Endothelial cell of umbilical vein (primary cell): ENCODE data around the gene MYOM3. TPM values are rescaled to one million over a fixed set of nuclear protein-coding genes. Genes with fewer than 3 reads are reported as not detected.

ENCODE experiments used
- BruUV-seq: library from RNA; stranded (reverse); fragments of 400-500 nt; replicated peaks from 2 replicates; lab custom pipeline; 2021; lab: Mats Ljungman, UMichigan
- CTCF ChIA-PET: fragments of 300-600, 350-600 bp; sonication (Branson Sonifier 250); formaldehyde crosslinking; loops from one replicate; lab custom pipeline; 2021; ENCODE audit warnings: antibody characterized with exemption, inconsistent platforms; lab: Charles Lee
- POLR2A ChIA-PET: fragments of 300-600, 350-600 bp; sonication (Branson Sonifier 250); formaldehyde crosslinking; loops from one replicate; lab custom pipeline; 2021; ENCODE audit warnings: antibody characterized with exemption, inconsistent platforms; lab: Charles Lee
- DNase-seq: peaks from one replicate; pipeline ENCODE4 v3.0.0-alpha.2; 2011; ENCODE audit warnings: low read depth, low spot score
- FAIRE-seq: peaks from 2 replicates; lab custom pipeline; 2011; peaks lifted over from hg19 to GRCh38; lab: Jason Lieb, UNC
- H2AFZ ChIP-seq: 2 replicates; pipeline ENCODE4 v1.6.0; 2012; ENCODE audit warnings: low read depth, low read length, control low read depth, inconsistent platforms
- H3K27ac ChIP-seq: 2 replicates; pipeline ENCODE4 v1.5.1; 2011; ENCODE audit warnings: low read depth, mild to moderate bottlenecking, control low read depth, low read length, moderate library complexity; ENCODE audit not compliant: insufficient read depth
- H3K27me3 ChIP-seq, 2 experiments: 2 replicates each; pipeline versions ENCODE4 v1.6.0 to v1.6.1; 2011; ENCODE audit warnings: low read length in 2 of 2, mixed read lengths in 1 of 2; ENCODE audit not compliant: control insufficient read depth in 2 of 2, insufficient read depth in 2 of 2
- H3K36me3 ChIP-seq, 2 experiments: 2 replicates in 1 of 2; 3 replicates in 1 of 2; pipeline ENCODE4 v1.5.1; 2011; ENCODE audit warnings: low read length in 2 of 2, mild to moderate bottlenecking in 1 of 2, moderate library complexity in 1 of 2; ENCODE audit not compliant: control insufficient read depth in 2 of 2, insufficient read depth in 2 of 2; ENCODE audit errors: extremely low read depth in 1 of 2
- H3K4me1 ChIP-seq: 3 replicates; pipeline ENCODE4 v1.5.1; 2011; ENCODE audit warnings: mild to moderate bottlenecking, low read length; ENCODE audit not compliant: control insufficient read depth, insufficient read depth; ENCODE audit errors: extremely low read depth
- H3K4me2 ChIP-seq: 2 replicates; pipeline ENCODE4 v1.6.1; 2011; ENCODE audit warnings: low read length, control low read depth, mixed read lengths; ENCODE audit not compliant: insufficient read depth
- H3K4me3 ChIP-seq, 3 experiments: fragments of 200-600 bp in 1 of 3; sonication (generic), shearing (Covaris generic) in 1 of 3; replicated peaks in 1 of 3; 2 replicates each; pipeline ENCODE4 v1.5.1; 2011 to 2016; ENCODE audit warnings: control low read depth in 3 of 3, low read length in 3 of 3, mild to moderate bottlenecking in 2 of 3, inconsistent platforms in 1 of 3, low read depth in 1 of 3, moderate library complexity in 1 of 3; ENCODE audit not compliant: insufficient read depth in 1 of 3
- H3K79me2 ChIP-seq: 2 replicates; pipeline ENCODE4 v1.6.0; 2012; ENCODE audit warnings: low read length, inconsistent platforms; ENCODE audit not compliant: control insufficient read depth, insufficient read depth
- H3K9ac ChIP-seq: replicated peaks from 2 replicates; pipeline ENCODE3; 2011; ENCODE audit warnings: low read length, control low read depth; ENCODE audit not compliant: insufficient read depth; ENCODE audit errors: extremely low read depth
- H3K9me1 ChIP-seq: replicated peaks from 3 replicates; pipeline ENCODE4 v1.6.0; 2011; ENCODE audit warnings: mild to moderate bottlenecking, low read length; ENCODE audit not compliant: control insufficient read depth, insufficient read depth; ENCODE audit errors: extremely low read depth
- H3K9me3 ChIP-seq: replicated peaks from 2 replicates; pipeline ENCODE4 v1.5.1; 2012; ENCODE audit warnings: low read length, inconsistent platforms; ENCODE audit not compliant: control insufficient read depth, insufficient read depth
- H4K20me1 ChIP-seq: replicated peaks from 2 replicates; pipeline ENCODE3; 2011; ENCODE audit warnings: mild to moderate bottlenecking, low read length; ENCODE audit not compliant: control insufficient read depth, insufficient read depth; ENCODE audit errors: extremely low read depth
- EZH2 ChIP-seq: IDR thresholded peaks from 2 replicates; pipeline ENCODE4 v1.6.1; 2012; ENCODE audit warnings: borderline replicate concordance, low read depth, mild to moderate bottlenecking, moderate library complexity, low read length, inconsistent platforms; ENCODE audit not compliant: severe bottlenecking
- FOS ChIP-seq: IDR thresholded peaks from 2 replicates; pipeline ENCODE4 v1.6.1; 2011; ENCODE audit warnings: mild to moderate bottlenecking, low read length, moderate library complexity, borderline replicate concordance; ENCODE audit not compliant: insufficient read depth
- GATA2 ChIP-seq: IDR thresholded peaks from 2 replicates; pipeline ENCODE4 v1.7.0; 2011; ENCODE audit warnings: low read depth, mild to moderate bottlenecking, moderate library complexity, mixed read lengths, low read length; ENCODE audit not compliant: insufficient read length, insufficient read depth
- JUN ChIP-seq: IDR thresholded peaks from 2 replicates; pipeline ENCODE4 v1.6.1; 2011; ENCODE audit warnings: borderline replicate concordance, low read depth; ENCODE audit not compliant: insufficient read length, insufficient read depth
- MYC ChIP-seq: IDR thresholded peaks from one replicate; pipeline ENCODE4 v1.6.1; 2011; ENCODE audit warnings: mild to moderate bottlenecking, low read depth, low read length
- POLR2A ChIP-seq: IDR thresholded peaks from 2 replicates; pipeline ENCODE4 v1.6.1; 2012; ENCODE audit warnings: low read depth, mild to moderate bottlenecking, control low read depth, low read length
- POLR2AphosphoS5 ChIP-seq: IDR thresholded peaks from 2 replicates; pipeline ENCODE4 v1.6.1; 2012; ENCODE audit warnings: low read depth, mild to moderate bottlenecking, control low read depth, low read length, moderate library complexity; ENCODE audit not compliant: insufficient read depth
- dilution Hi-C: fragments of 300-500 bp; cut with MboI; formaldehyde crosslinking; loops from one replicate; pipeline ENCODE4 v1.15.0; 2019; ENCODE audit warnings: low sequenced_read_pairs; ENCODE audit not compliant: extremely low pct_ligation_motif_present
- intact Hi-C: fragments of 100-400 bp; cut with micrococcal nuclease; formaldehyde crosslinking; loops from one replicate; pipeline ENCODE4 v1.10.0; 2022
- polyA plus RNA-seq, 4 experiments: library from polyadenylated mRNA; depleted of rRNA in 3 of 4; stranded (reverse) in 3 of 4; unstranded in 1 of 4; fragments of >200 nt; gene quantifications; 2 replicates each; pipeline versions ENCODE4 v1.2.1 to v1.2.3, GENCODE V29; 2011 to 2012; ENCODE audit warnings: missing spikeins in 1 of 4
- total RNA-seq: library from RNA; stranded (reverse); gene quantifications from 2 replicates; pipeline ENCODE4 v1.2.3, GENCODE V29; 2021
- TF ChIP-seq, protein P1 (sequence below): IDR thresholded peaks from 2 replicates; pipeline ENCODE4 v1.6.1; 2011; ENCODE audit not compliant: insufficient read depth, insufficient read length
- TF ChIP-seq, protein P2 (sequence below), 2 donors: IDR thresholded peaks; 1 replicate in 1 of 2; 2 replicates in 1 of 2; pipeline ENCODE4 v1.5.1; 2011; ENCODE audit warnings: low read length in 2 of 2, mild to moderate bottlenecking in 2 of 2, moderate library complexity in 2 of 2, control low read depth in 1 of 2, inconsistent platforms in 1 of 2, low read depth in 1 of 2; ENCODE audit not compliant: insufficient read depth in 1 of 2; ENCODE audit errors: extremely low read depth in 1 of 2

The MYOM3 gene
- total and polyA plus RNA-seq, 2 donors (not counting 3 experiments of a cell fraction or from before 2014, with no cell fraction given) = 0.11 to 0.40 TPM

DNA sequence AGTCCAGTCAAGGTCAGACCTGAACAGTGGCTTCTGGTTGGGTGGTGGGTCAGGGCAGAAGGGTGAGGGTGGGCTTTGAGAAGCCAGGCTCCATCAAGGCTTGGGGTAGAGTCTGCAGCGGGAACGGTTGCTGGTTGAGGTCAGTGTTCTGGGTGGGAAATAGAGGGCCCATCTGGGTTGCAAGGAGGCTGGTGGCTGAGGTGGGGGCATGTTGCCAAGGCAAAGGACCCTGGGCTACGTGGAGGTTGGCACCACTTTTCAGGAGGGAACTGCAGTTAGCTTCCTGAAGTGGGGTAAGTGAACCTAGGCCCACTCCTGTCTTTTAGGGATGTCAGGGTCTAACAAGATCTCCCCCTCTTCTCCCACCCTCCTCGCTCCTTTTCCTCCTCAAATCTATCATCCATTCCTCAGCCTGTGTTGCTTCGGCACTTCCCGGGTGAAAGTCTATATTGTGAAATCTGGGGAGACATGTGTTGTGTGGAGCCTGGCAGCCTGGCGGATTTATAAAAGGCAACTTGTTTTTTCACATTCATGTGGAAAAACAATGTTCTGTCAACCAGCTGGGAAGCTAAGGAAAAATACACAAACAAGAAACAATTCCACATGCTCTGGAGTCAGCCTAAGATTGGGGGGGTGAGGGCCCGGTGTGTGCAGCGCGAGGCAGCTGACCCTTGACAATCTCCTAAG lies 29.5 kb upstream of the MYOM3 start:
- Histone ChIP-seq H3K9me1 (no peaks in the 10 kb centered on the region), H3K4me1 (no peaks in the 10 kb centered on the region), H3K9ac (no peak overlapping the region), H3K27ac (no peak overlapping the region), H3K27me3 (peaks cover 0 to 2% of the 10 kb centered on the region in 2 experiments), H4K20me1 (no peaks in the 10 kb centered on the region), H3K4me3 (no peak overlapping the region), H3K9me3 (no peaks in the 10 kb centered on the region), H3K36me3 (no peaks in the 10 kb centered on the region), H2AFZ (no peak overlapping the region), H3K4me2 (no peak overlapping the region), H3K79me2 (no peaks in the 10 kb centered on the region)
- no TSS peak for BruUV-seq
- no peak for FAIRE-seq
- TF ChIP-seq GATA2 (no peak), JUN (no peak), POLR2AphosphoS5 (no peak), MYC (no peak), FOS (no peak), POLR2A (no peak), EZH2 (no peak)
- TF ChIP-seq, protein P1, sequence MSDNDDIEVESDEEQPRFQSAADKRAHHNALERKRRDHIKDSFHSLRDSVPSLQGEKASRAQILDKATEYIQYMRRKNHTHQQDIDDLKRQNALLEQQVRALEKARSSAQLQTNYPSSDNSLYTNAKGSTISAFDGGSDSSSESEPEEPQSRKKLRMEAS = no peak
- TF ChIP-seq, protein P2, sequence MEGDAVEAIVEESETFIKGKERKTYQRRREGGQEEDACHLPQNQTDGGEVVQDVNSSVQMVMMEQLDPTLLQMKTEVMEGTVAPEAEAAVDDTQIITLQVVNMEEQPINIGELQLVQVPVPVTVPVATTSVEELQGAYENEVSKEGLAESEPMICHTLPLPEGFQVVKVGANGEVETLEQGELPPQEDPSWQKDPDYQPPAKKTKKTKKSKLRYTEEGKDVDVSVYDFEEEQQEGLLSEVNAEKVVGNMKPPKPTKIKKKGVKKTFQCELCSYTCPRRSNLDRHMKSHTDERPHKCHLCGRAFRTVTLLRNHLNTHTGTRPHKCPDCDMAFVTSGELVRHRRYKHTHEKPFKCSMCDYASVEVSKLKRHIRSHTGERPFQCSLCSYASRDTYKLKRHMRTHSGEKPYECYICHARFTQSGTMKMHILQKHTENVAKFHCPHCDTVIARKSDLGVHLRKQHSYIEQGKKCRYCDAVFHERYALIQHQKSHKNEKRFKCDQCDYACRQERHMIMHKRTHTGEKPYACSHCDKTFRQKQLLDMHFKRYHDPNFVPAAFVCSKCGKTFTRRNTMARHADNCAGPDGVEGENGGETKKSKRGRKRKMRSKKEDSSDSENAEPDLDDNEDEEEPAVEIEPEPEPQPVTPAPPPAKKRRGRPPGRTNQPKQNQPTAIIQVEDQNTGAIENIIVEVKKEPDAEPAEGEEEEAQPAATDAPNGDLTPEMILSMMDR (IDR thresholded peaks at IDR 0.05; ENCODE audit: extremely low read depth in 1 of 2, insufficient read depth in 1 of 2, low read depth in 1 of 2, low read length in 2 of 2) = no peak
- POLR2A ChIA-PET = no interaction called here
- CTCF ChIA-PET = interaction anchor here (1.3 kb wide), 1 partner anchor 9 kb away, joined by 5 read pairs; no protein-coding TSS in a partner anchor
- dilution Hi-C loops (no loop called here), intact Hi-C loops (no loop called here)
- DNase-seq = no peak
